Tibial nerve (tissue), 3 donors: Measurements from ENCODE around the gene ADAMTS3.

Source experiments
- POLR2A ChIP-seq, 2 donors: fragments of 450-650 bp; IDR thresholded peaks; one replicate each; pipeline ENCODE4 v1.6.1; 2017; ENCODE audit warnings: antibody characterized with exemption in 2 of 2, mild to moderate bottlenecking in 2 of 2, moderate library complexity in 2 of 2
- TF ChIP-seq, protein P1 (sequence below), 5 experiments: fragments of 200-600 bp in 3 of 5; fragments of 450-650 bp in 2 of 5; sonication (generic) in 3 of 5; IDR thresholded peaks; one replicate each; pipeline ENCODE4 v1.5.1; 2016 to 2019; ENCODE audit warnings: antibody characterized with exemption in 5 of 5, mild to moderate bottlenecking in 3 of 5, moderate library complexity in 2 of 5

GRCh38 chr4:72553540-72554337 is 15.3 kb downstream of the ADAMTS3 start:
- TF ChIP-seq, protein P1, sequence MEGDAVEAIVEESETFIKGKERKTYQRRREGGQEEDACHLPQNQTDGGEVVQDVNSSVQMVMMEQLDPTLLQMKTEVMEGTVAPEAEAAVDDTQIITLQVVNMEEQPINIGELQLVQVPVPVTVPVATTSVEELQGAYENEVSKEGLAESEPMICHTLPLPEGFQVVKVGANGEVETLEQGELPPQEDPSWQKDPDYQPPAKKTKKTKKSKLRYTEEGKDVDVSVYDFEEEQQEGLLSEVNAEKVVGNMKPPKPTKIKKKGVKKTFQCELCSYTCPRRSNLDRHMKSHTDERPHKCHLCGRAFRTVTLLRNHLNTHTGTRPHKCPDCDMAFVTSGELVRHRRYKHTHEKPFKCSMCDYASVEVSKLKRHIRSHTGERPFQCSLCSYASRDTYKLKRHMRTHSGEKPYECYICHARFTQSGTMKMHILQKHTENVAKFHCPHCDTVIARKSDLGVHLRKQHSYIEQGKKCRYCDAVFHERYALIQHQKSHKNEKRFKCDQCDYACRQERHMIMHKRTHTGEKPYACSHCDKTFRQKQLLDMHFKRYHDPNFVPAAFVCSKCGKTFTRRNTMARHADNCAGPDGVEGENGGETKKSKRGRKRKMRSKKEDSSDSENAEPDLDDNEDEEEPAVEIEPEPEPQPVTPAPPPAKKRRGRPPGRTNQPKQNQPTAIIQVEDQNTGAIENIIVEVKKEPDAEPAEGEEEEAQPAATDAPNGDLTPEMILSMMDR (IDR thresholded peaks at IDR 0.05) = no peak
- no peak for TF ChIP-seq POLR2A (IDR thresholded peaks at IDR 0.05)
